ENCODE data around the gene AFDN.

The AFDN gene

GRCh38 chr6:167990016-167990945 lies 163.6 kb downstream of the AFDN start:
- Histone ChIP-seq H3K9me3 (ENCODE audit: insufficient read depth, low read length, severe bottlenecking) (peaks cover 10% of the 10 kb centered on the region), H3K4me2 (ENCODE audit: insufficient read depth, low read length) (no peak overlapping the region), H3K4me1 (ENCODE audit: insufficient read depth, low read length) (no peaks in the 10 kb centered on the region), H3K27ac (ENCODE audit: low read length) (no peak overlapping the region), H2AFZ (ENCODE audit: low read depth, low read length) (no peak overlapping the region), H3K27me3 (ENCODE audit: insufficient read depth, low read length, poor library complexity) (no peaks in the 10 kb centered on the region), H3K36me3 (ENCODE audit: insufficient read depth, low read length) (no peaks in the 10 kb centered on the region), H3K79me2 (ENCODE audit: insufficient read depth, low read length) (no peaks in the 10 kb centered on the region), H4K20me1 (ENCODE audit: insufficient read depth, low read length) (no peaks in the 10 kb centered on the region), H3K4me3 (ENCODE audit: low read depth in 1 of 2, low read length in 2 of 2) (no peak overlapping the region), H3K9ac (ENCODE audit: low read depth, low read length) (no peak overlapping the region)
- DNase-seq, result no peak
- no peak for ATAC-seq (ENCODE audit: insufficient read depth, low read depth)
- no peak for TF ChIP-seq EZH2 (IDR thresholded peaks at IDR 0.05; ENCODE audit: borderline replicate concordance, low read depth, low read length, severe bottlenecking)

GRCh38 chr6:167993169-167993568 lies 166.5 kb downstream of the AFDN start:
- Histone ChIP-seq H3K4me1 (ENCODE audit: insufficient read depth, low read length) (no peaks in the 10 kb centered on the region), H3K9ac (ENCODE audit: low read depth, low read length) (no peak overlapping the region), H3K27ac (ENCODE audit: low read length) (no peak overlapping the region), H4K20me1 (ENCODE audit: insufficient read depth, low read length) (no peaks in the 10 kb centered on the region), H3K9me3 (ENCODE audit: insufficient read depth, low read length, severe bottlenecking) (peaks cover 2% of the 10 kb centered on the region), H2AFZ (ENCODE audit: low read depth, low read length) (no peak overlapping the region), H3K36me3 (ENCODE audit: insufficient read depth, low read length) (no peaks in the 10 kb centered on the region), H3K4me2 (ENCODE audit: insufficient read depth, low read length) (no peak overlapping the region), H3K4me3 (ENCODE audit: low read depth in 1 of 2, low read length in 2 of 2) (no peak overlapping the region), H3K79me2 (ENCODE audit: insufficient read depth, low read length) (no peaks in the 10 kb centered on the region), H3K27me3 (ENCODE audit: insufficient read depth, low read length, poor library complexity) (no peaks in the 10 kb centered on the region)
- TF ChIP-seq CTCF (IDR thresholded peaks at IDR 0.05; ENCODE audit: borderline replicate concordance, extremely low read depth, low read length, poor library complexity, severe bottlenecking) (no peak), EZH2 (IDR thresholded peaks at IDR 0.05; ENCODE audit: borderline replicate concordance, low read depth, low read length, severe bottlenecking) (no peak)
- ATAC-seq (ENCODE audit: insufficient read depth, low read depth) (no peak), DNase-seq (no peak)

- H3K9ac ChIP-seq (ENCODE audit: low read depth, low read length), result no peak overlapping the region
- no peaks in the 10 kb centered on the region for H3K79me2 ChIP-seq (ENCODE audit: insufficient read depth, low read length)
- no peak overlapping the region for H3K4me3 ChIP-seq (ENCODE audit: low read depth in 1 of 2, low read length in 2 of 2)
- no peaks in the 10 kb centered on the region for H3K27me3 ChIP-seq (ENCODE audit: insufficient read depth, low read length, poor library complexity)
- no peaks in the 10 kb centered on the region for H3K4me1 ChIP-seq (ENCODE audit: insufficient read depth, low read length)
- no peak overlapping the region for H3K27ac ChIP-seq (ENCODE audit: low read length)
- no peak overlapping the region for H3K4me2 ChIP-seq (ENCODE audit: insufficient read depth, low read length)
- no peak overlapping the region for H2AFZ ChIP-seq (ENCODE audit: low read depth, low read length)
- no peaks in the 10 kb centered on the region for H4K20me1 ChIP-seq (ENCODE audit: insufficient read depth, low read length)
- H3K36me3 ChIP-seq (ENCODE audit: insufficient read depth, low read length), result no peaks in the 10 kb centered on the region
- no peak for ATAC-seq (ENCODE audit: insufficient read depth, low read depth)
- TF ChIP-seq EZH2 (IDR thresholded peaks at IDR 0.05; ENCODE audit: borderline replicate concordance, low read depth, low read length, severe bottlenecking) (no peak), CTCF (IDR thresholded peaks at IDR 0.05; ENCODE audit: borderline replicate concordance, extremely low read depth, low read length, poor library complexity, severe bottlenecking) (no peak)
- peaks cover 2% of the 10 kb centered on the region for H3K9me3 ChIP-seq (ENCODE audit: insufficient read depth, low read length, severe bottlenecking)
- no peak for DNase-seq
Measured at GRCh38 chr6:167993831-167994230, 167.1 kb downstream of the AFDN start.

GRCh38 chr6:167995302-167995701 lies 168.6 kb downstream of the AFDN start:
- Histone ChIP-seq H3K4me2 (ENCODE audit: insufficient read depth, low read length) (no peak overlapping the region), H3K9ac (ENCODE audit: low read depth, low read length) (no peak overlapping the region), H3K9me3 (ENCODE audit: insufficient read depth, low read length, severe bottlenecking) (no peaks in the 10 kb centered on the region), H3K27ac (ENCODE audit: low read length) (no peak overlapping the region), H2AFZ (ENCODE audit: low read depth, low read length) (no peak overlapping the region), H4K20me1 (ENCODE audit: insufficient read depth, low read length) (no peaks in the 10 kb centered on the region), H3K79me2 (ENCODE audit: insufficient read depth, low read length) (no peaks in the 10 kb centered on the region), H3K4me3 (ENCODE audit: low read depth in 1 of 2, low read length in 2 of 2) (no peak overlapping the region), H3K27me3 (ENCODE audit: insufficient read depth, low read length, poor library complexity) (no peaks in the 10 kb centered on the region), H3K36me3 (ENCODE audit: insufficient read depth, low read length) (no peaks in the 10 kb centered on the region), H3K4me1 (ENCODE audit: insufficient read depth, low read length) (no peaks in the 10 kb centered on the region)
- DNase-seq (no peak), ATAC-seq (ENCODE audit: insufficient read depth, low read depth) (no peak)
- TF ChIP-seq CTCF (IDR thresholded peaks at IDR 0.05; ENCODE audit: borderline replicate concordance, extremely low read depth, low read length, poor library complexity, severe bottlenecking) (no peak), EZH2 (IDR thresholded peaks at IDR 0.05; ENCODE audit: borderline replicate concordance, low read depth, low read length, severe bottlenecking) (no peak)

All from DND-41 (cell line).